Sigmoid colon (tissue), 4 donors: ENCODE results near the gene TNFSF18.

Experiments
- CTCF ChIP-seq, 4 experiments: fragments of 450-650 bp in 3 of 4; fragments of 200-600 bp in 1 of 4; IDR thresholded peaks; one replicate each; pipeline ENCODE4 v1.5.1; 2016 to 2019; ENCODE audit warnings: antibody characterized with exemption in 4 of 4, mild to moderate bottlenecking in 3 of 4, moderate library complexity in 2 of 4
- EP300 ChIP-seq, 4 donors: sonication (generic); formaldehyde crosslinking; IDR thresholded peaks; one replicate each; pipeline ENCODE4 v1.6.1; 2017; ENCODE audit warnings: antibody characterized with exemption in 4 of 4
- POLR2A ChIP-seq, 2 donors: fragments of 450-650 bp; IDR thresholded peaks; one replicate each; pipeline ENCODE4 v1.6.1; 2016; ENCODE audit warnings: antibody characterized with exemption in 2 of 2, mild to moderate bottlenecking in 2 of 2, moderate library complexity in 2 of 2
- POLR2AphosphoS5 ChIP-seq, 4 donors: sonication (generic); formaldehyde crosslinking; IDR thresholded peaks; one replicate each; pipeline ENCODE4 v1.6.1; 2017; ENCODE audit warnings: antibody characterized with exemption in 4 of 4

GRCh38 chr1:173044656-173045055 is 6.1 kb downstream of the TNFSF18 start:
- TF ChIP-seq CTCF (IDR thresholded peaks at IDR 0.05) = no peak
- no peak for TF ChIP-seq POLR2A (IDR thresholded peaks at IDR 0.05)
- TF ChIP-seq EP300 (IDR thresholded peaks at IDR 0.05) = no peak
- no peak for TF ChIP-seq POLR2AphosphoS5 (IDR thresholded peaks at IDR 0.05)
